HCT116 (cell line): ENCODE measurements around the gene RIN1.

Experiments
- ATF3 ChIP-seq: IDR thresholded peaks from 2 replicates; pipeline ENCODE4 v1.6.1; 2012
- CTCF ChIP-seq, 3 experiments: fragments of 200-600 bp in 1 of 3; sonication (generic) in 1 of 3; IDR thresholded peaks in 2 of 3; conservative IDR thresholded peaks in 1 of 3; 2 replicates each; pipeline ENCODE4 v1.5.1; 2012 to 2017; ENCODE audit warnings: low read depth in 2 of 3, low read length in 2 of 3, antibody characterized with exemption in 1 of 3, borderline replicate concordance in 1 of 3, control low read depth in 1 of 3, mild to moderate bottlenecking in 1 of 3, mixed read lengths in 1 of 3, mixed run types in 1 of 3, moderate library complexity in 1 of 3; ENCODE audit not compliant: insufficient read depth in 1 of 3
- EGR1 ChIP-seq: IDR thresholded peaks from 2 replicates; pipeline ENCODE4 v1.6.1; 2012; ENCODE audit warnings: low read depth
- ELF1 ChIP-seq: IDR thresholded peaks from 2 replicates; pipeline ENCODE4 v1.6.1; 2012; ENCODE audit warnings: low read depth, borderline replicate concordance
- EZH2 ChIP-seq: fragments of 200-600 bp; sonication (generic); IDR thresholded peaks from 2 replicates; pipeline ENCODE4 v1.6.1; 2017; ENCODE audit warnings: antibody characterized with exemption, mixed run types
- JUND ChIP-seq: IDR thresholded peaks from 2 replicates; pipeline ENCODE4 v1.6.1; 2012
- POLR2A ChIP-seq: IDR thresholded peaks from 2 replicates; pipeline ENCODE4 v1.7.0; 2011; ENCODE audit warnings: borderline replicate concordance; ENCODE audit not compliant: insufficient read depth, insufficient read length; ENCODE audit errors: extremely low read depth
- POLR2AphosphoS5 ChIP-seq: IDR thresholded peaks from 2 replicates; pipeline ENCODE4 v1.6.1; 2011; ENCODE audit warnings: mild to moderate bottlenecking, low read depth, low read length, moderate library complexity
- RAD21 ChIP-seq: IDR thresholded peaks from 2 replicates; pipeline ENCODE4 v1.6.1; 2012; ENCODE audit warnings: low read depth, mild to moderate bottlenecking
- SP1 ChIP-seq: IDR thresholded peaks from 2 replicates; pipeline ENCODE4 v1.6.1; 2012; ENCODE audit warnings: low read depth
- TCF7L2 ChIP-seq: IDR thresholded peaks from 2 replicates; pipeline ENCODE4 v1.7.0; 2011; ENCODE audit warnings: borderline replicate concordance, inconsistent platforms; ENCODE audit not compliant: insufficient read depth, insufficient read length; ENCODE audit errors: extremely low read depth
- YY1 ChIP-seq: IDR thresholded peaks from 2 replicates; pipeline ENCODE4 v1.6.1; 2011; ENCODE audit warnings: low read length, low read depth, moderate library complexity, mild to moderate bottlenecking; ENCODE audit not compliant: insufficient replicate concordance; ENCODE audit errors: extremely low read depth

GRCh38 chr11:66343176-66343575 is 6.9 kb upstream of the RIN1 start:
- no peak for TF ChIP-seq EZH2
- no peak for TF ChIP-seq POLR2AphosphoS5
- no peak for TF ChIP-seq POLR2A
- no peak for TF ChIP-seq CTCF (IDR thresholded peaks at IDR 0.05 in 2 of 3, conservative IDR thresholded peaks at IDR 0.05 in 1 of 3; ENCODE audit: borderline replicate concordance in 1 of 3, insufficient read depth in 1 of 3, low read depth in 2 of 3, low read length in 2 of 3)
- no peak for TF ChIP-seq SP1
- no peak for TF ChIP-seq TCF7L2
- no peak for TF ChIP-seq ELF1
- TF ChIP-seq YY1 = no peak
- TF ChIP-seq ATF3 = no peak
- TF ChIP-seq JUND = no peak
- TF ChIP-seq EGR1 = no peak
- TF ChIP-seq RAD21 = no peak
